GM21619 (cell line): ENCODE data around the gene DNAJC5G.
"Not testable (repeated sequence)": the region's sequence is repeated elsewhere in the genome, so short reads cannot be mapped to it uniquely, and the experiment has no call there.

Experiments used
- ATAC-seq: cut with Tn5 transposase; IDR thresholded peaks from one replicate; pipeline ENCODE4 v1.9.1; 2021; ENCODE audit not compliant: unreplicated experiment

Gene DNAJC5G

GRCh38 chr2:27307545-27308358 lies 32.5 kb downstream of the DNAJC5G start:
- no peak for ATAC-seq

- no peak for ATAC-seq
Observed at GRCh38 chr2:27308359-27308881, 33.2 kb downstream of the DNAJC5G start, which contains the start of gene UCN. Gene UCN (minus strand): TSS chr2:27308445. CDS start chr2:27307895, 550 bp downstream.

- no peak for ATAC-seq
Observed at GRCh38 chr2:27309651-27310050, 34.4 kb downstream of the DNAJC5G start.

- no peak for ATAC-seq
Observed at GRCh38 chr2:27312152-27312551, 36.9 kb downstream of the DNAJC5G start.

- ATAC-seq: no peak
Observed at GRCh38 chr2:27313882-27314645, 38.8 kb downstream of the DNAJC5G start.

GRCh38 chr2:27314709-27315108 lies 39.5 kb downstream of the DNAJC5G start:
- ATAC-seq: no peak

- no peak for ATAC-seq
Observed at GRCh38 chr2:27315122-27315521, 39.9 kb downstream of the DNAJC5G start.

GRCh38 chr2:27316655-27317412 lies 41.6 kb downstream of the DNAJC5G start:
- ATAC-seq: no peak

GRCh38 chr2:27319839-27320238 lies 44.6 kb downstream of the DNAJC5G start:
- ATAC-seq: not testable (repeated sequence)

GRCh38 chr2:27320958-27321543 lies 45.8 kb downstream of the DNAJC5G start:
- ATAC-seq: no peak

- ATAC-seq: no peak
Observed at GRCh38 chr2:27322301-27322765, 47.1 kb downstream of the DNAJC5G start.

GRCh38 chr2:27322766-27323595 lies 47.7 kb downstream of the DNAJC5G start, which contains the start of gene MPV17:
Gene MPV17 (minus strand): TSS chr2:27323097. CDS start chr2:27322517, 580 bp downstream.
- peak; percentile 92 for ATAC-seq

- no peak for ATAC-seq
Observed at GRCh38 chr2:27323596-27324285, 48.5 kb downstream of the DNAJC5G start.

- no peak for ATAC-seq
Observed at GRCh38 chr2:27324720-27325119, 49.5 kb downstream of the DNAJC5G start.
